Right lobe of liver (tissue), 6 donors: Measurements from ENCODE around the gene TMEM238. TPM values are rescaled to one million over a fixed set of nuclear protein-coding genes. Genes with fewer than 3 reads are reported as not detected.

Source experiments
- ATAC-seq, 4 donors: fragments of 200-7000 bp; cut with Tn5 transposase; one replicate each; pipeline ENCODE4 v1.9.1; 2020; ENCODE audit warnings: mild to moderate bottlenecking in 4 of 4, moderate library complexity in 4 of 4
- DNase-seq, 3 donors: peaks; one replicate each; pipeline ENCODE4 v3.0.0-alpha.2; 2020
- H3K27ac ChIP-seq, 3 donors: fragments of 200-600 bp; one replicate each; pipeline ENCODE4 v1.8.0; 2022
- H3K27me3 ChIP-seq, 2 donors: fragments of 200-600 bp; one replicate each; pipeline ENCODE4 v1.8.0; 2022
- H3K36me3 ChIP-seq, 4 donors: fragments of 200-600 bp; sonication (generic) in 1 of 4; one replicate each; pipeline versions ENCODE4 v1.5.1 to v1.8.0; 2017 to 2022; ENCODE audit warnings: control low read depth in 1 of 4
- H3K4me1 ChIP-seq, 4 donors: fragments of 200-600 bp; sonication (generic) in 1 of 4; one replicate each; pipeline versions ENCODE4 v1.5.1 to v1.8.0; 2017 to 2022; ENCODE audit warnings: control low read depth in 1 of 4
- H3K4me3 ChIP-seq, 3 donors: fragments of 200-600 bp; one replicate each; pipeline ENCODE4 v1.8.0; 2022
- H3K9me3 ChIP-seq, 4 donors: fragments of 200-600 bp; sonication (generic) in 1 of 4; one replicate each; pipeline versions ENCODE4 v1.5.1 to v1.8.0; 2017 to 2022; ENCODE audit warnings: control low read depth in 1 of 4
- POLR2A ChIP-seq: fragments of 450-650 bp; IDR thresholded peaks from one replicate; pipeline ENCODE4 v1.6.1; 2017; ENCODE audit warnings: antibody characterized with exemption, mild to moderate bottlenecking
- WGBS: methylation state at CpG from one replicate; pipeline ENCODE4 v1.1.6; 2018; ENCODE audit warnings: low coverage, low lambda C conversion rate; ENCODE audit not compliant: insufficient coverage; ENCODE audit errors: missing lambda C conversion rate; 5-methylcytosine and 5-hydroxymethylcytosine counted together
- intact Hi-C, 2 donors: fragments of 100-400 bp; cut with DNase I; formaldehyde crosslinking; loops; one replicate each; pipeline versions ENCODE4 v1.11.2 to v1.14.1; 2022
- total RNA-seq, 6 experiments: library from RNA; depleted of rRNA in 2 of 6; stranded (reverse); fragments of >200 nt in 2 of 6; fragmentation: NEBNext Ultra II Directional in 3 of 6; extraction: Animal tissue kit (Norgen Biotek cat#: 25700) in 3 of 6; gene quantifications; one replicate each; pipeline versions ENCODE4 v1.1.0 to v1.2.4, GENCODE V29; 2016 to 2023
- TF ChIP-seq, protein P1 (sequence below), 4 donors: fragments of 200-600 bp in 3 of 4; fragments of 450-650 bp in 1 of 4; IDR thresholded peaks; one replicate each; pipeline versions ENCODE4 v1.5.1 to v1.8.0; 2016 to 2022; ENCODE audit warnings: antibody characterized with exemption in 4 of 4, mild to moderate bottlenecking in 2 of 4
- donor health status: DM: no; HTN: yes; CAD: no.
- donor health status: DM: no; HTN: no; CAD: no.
- donor health status: DM: no; HTN: no; CAD: no.
- donor health status: DM: no; HTN: yes; CAD: no.
- donor health status: DM: no; HTN: yes; CAD: no.

TMEM238 gene
- total RNA-seq, 6 experiments from 2014 or later, result 10.8 to 19.7 (median 14.8) TPM

DNA sequence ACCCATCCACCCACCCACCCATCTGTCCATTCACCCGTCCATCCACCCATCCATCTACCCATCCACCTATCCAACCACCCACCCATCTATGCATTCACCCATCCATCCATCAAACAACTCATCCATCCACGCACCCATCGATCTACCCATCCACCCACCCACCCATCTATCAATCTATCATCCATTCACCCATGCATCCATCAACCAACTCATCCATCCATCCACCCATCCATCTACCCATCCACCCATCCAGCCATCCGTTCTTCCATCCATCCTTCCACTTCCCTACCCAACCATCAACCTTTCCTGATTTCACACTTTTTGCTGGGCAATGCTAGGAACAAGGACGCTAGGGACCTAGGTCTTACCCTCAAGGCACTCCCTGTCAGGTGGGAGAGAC is 2.1 kb downstream of the TMEM238 start:
- Histone ChIP-seq H3K4me3 (no peak overlapping the region), H3K27me3 (no peaks in the 10 kb centered on the region), H3K4me1 (peaks cover 0 to 21% (median 8%) of the 10 kb centered on the region in 4 donors), H3K27ac (no peak overlapping the region), H3K9me3 (no peaks in the 10 kb centered on the region), H3K36me3 (peaks cover 0 to 5% (median under 1%) of the 10 kb centered on the region in 4 donors)
- TF ChIP-seq, protein P1, sequence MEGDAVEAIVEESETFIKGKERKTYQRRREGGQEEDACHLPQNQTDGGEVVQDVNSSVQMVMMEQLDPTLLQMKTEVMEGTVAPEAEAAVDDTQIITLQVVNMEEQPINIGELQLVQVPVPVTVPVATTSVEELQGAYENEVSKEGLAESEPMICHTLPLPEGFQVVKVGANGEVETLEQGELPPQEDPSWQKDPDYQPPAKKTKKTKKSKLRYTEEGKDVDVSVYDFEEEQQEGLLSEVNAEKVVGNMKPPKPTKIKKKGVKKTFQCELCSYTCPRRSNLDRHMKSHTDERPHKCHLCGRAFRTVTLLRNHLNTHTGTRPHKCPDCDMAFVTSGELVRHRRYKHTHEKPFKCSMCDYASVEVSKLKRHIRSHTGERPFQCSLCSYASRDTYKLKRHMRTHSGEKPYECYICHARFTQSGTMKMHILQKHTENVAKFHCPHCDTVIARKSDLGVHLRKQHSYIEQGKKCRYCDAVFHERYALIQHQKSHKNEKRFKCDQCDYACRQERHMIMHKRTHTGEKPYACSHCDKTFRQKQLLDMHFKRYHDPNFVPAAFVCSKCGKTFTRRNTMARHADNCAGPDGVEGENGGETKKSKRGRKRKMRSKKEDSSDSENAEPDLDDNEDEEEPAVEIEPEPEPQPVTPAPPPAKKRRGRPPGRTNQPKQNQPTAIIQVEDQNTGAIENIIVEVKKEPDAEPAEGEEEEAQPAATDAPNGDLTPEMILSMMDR (IDR thresholded peaks at IDR 0.05), result no peak
- TF ChIP-seq POLR2A, result no peak
- DNase-seq, result no peak
- ATAC-seq, result no peak
- WGBS, result 95% methylated on average over 5 of the region's 5 CpGs
- intact Hi-C loops, result no loop called here

DNA sequence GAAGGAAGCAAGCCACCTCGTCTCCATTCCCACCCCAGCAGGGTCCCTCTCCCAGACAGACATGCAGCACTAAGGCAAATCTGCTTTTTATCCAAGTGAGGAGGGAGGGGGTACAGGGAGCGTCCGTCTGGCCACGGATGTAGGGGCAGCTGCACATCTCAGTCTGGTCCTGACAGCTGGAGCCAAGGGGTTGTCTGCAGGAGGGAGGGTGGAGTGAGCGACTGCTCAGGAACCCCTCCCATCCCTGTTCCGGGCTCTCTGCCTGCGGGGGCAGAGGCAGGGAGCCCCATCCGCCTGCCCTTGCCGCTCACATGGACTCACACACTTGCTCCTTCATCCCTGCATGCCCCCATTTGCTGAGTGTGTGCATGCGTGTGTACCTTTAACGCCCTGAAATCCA is 4.9 kb downstream of the TMEM238 start:
- H3K27me3 ChIP-seq, result peaks cover 0 to 8% of the 10 kb centered on the region in 2 donors
- intact Hi-C loops, result loop anchor here in 1 of 2 donors (10.0 kb wide), 1 partner anchor 84 kb away; no protein-coding TSS in a partner anchor
- no peaks in the 10 kb centered on the region for H3K9me3 ChIP-seq
- WGBS, result 77% methylated on average over 7 of the region's 11 CpGs
- no peak for ATAC-seq
- H3K4me1 ChIP-seq, result peaks cover 0 to 6% (median 2%) of the 10 kb centered on the region in 4 donors
- H3K36me3 ChIP-seq, result no peaks in the 10 kb centered on the region
- no peak for DNase-seq
- TF ChIP-seq, protein P1 (IDR thresholded peaks at IDR 0.05), result no peak
- TF ChIP-seq POLR2A, result no peak
- H3K27ac ChIP-seq, result no peak overlapping the region
- H3K4me3 ChIP-seq, result no peak overlapping the region

DNA sequence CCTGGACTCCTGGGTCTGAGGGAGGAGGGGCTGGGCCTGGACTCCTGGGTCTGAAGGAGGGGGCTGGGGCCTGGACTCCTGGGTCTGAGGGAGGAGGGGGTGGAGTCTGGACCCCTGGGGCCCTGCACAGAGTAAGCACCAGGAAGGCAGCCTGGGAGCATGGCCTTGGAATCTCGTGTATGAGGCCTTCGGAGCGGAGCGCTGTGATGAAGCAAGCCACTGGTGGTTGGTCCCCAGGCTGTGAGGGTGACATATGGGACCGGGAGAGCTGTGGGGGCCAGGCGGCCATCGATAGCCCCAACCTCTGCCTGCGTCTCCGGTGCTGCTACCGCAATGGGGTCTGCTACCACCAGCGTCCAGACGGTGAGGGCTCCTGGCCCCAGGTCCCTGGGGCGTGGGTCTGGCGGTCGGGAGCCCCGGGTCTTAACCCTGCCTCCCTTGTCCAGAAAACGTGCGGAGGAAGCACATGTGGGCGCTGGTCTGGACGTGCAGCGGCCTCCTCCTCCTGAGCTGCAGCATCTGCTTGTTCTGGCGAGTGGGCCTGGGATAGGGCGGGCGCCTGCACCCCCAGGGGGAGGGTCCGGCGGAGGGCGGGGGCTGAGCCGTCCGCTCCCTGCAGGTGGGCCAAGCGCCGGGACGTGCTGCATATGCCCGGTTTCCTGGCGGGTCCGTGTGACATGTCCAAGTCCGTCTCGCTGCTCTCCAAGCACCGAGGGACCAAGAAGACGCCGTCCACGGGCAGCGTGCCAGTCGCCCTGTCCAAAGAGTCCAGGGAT is 6.5 kb downstream of the TMEM238 start:
- WGBS, result 17% methylated on average over 17 of the region's 43 CpGs
- peaks cover 0 to 8% of the 10 kb centered on the region in 2 donors for H3K27me3 ChIP-seq
- intact Hi-C loops, result loop anchor here in 1 of 2 donors (10.0 kb wide), 1 partner anchor 83 kb away; no protein-coding TSS in a partner anchor

DNA sequence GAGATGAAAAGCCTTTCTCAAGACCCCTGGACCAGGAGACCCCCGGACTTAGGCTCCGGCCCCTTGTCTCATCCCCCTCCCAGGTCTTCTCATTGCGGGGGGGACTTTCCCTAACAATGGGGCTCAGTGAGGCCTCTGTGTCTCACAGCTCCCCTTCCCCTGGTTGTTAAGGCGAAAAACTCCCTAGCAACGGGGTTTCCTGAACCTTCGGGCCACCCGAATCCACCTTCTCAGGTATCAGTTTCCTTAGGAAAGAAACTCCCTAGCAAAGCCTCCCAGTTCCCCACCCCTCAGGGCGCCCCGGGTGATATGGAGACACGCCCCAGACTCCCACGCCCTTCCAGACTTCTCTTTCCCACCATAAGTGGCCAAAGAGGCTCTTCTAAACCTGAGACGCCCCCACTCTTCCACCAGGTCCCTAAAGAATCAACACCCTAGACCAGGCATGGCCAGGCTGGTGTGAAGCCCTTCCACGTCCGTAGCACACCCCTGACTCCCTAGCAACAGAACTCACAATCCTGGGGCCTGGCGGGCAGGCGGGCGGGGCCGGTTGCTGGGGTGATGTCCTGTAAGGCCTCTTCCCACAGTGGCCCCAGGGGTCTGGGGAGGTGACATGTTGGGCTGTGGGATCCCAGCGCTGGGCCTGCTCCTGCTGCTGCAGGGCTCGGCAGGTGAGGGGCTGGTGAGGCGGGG is 7.7 kb downstream of the TMEM238 start, which contains the start of gene TMEM190:
TSS of gene TMEM190 (plus strand) at position 586 of the 693 bp plus-strand sequence. CDS start at position 614, 28 bp downstream.
- DNase-seq (peak in 1 of 3 donors; percentile 15), ATAC-seq (no peak)
- no peak within 1 kb of the TSS for H3K27ac ChIP-seq
- H3K36me3 ChIP-seq, result no peaks in the 10 kb centered on the region
- peaks cover 0 to 14% of the 10 kb centered on the region in 2 donors for H3K27me3 ChIP-seq
- intact Hi-C loops, result loop anchor here in 1 of 2 donors (10.0 kb wide), 1 partner anchor 82 kb away; no protein-coding TSS in a partner anchor
- no peaks in the 10 kb centered on the region for H3K9me3 ChIP-seq
- no peak within 1 kb of the TSS for H3K4me3 ChIP-seq
- TF ChIP-seq POLR2A, result no peak
- TF ChIP-seq, protein P1 (IDR thresholded peaks at IDR 0.05), result no peak
- WGBS, result 29% methylated on average over 12 of the region's 21 CpGs
- H3K4me1 ChIP-seq, result no peaks in the 10 kb centered on the region

More for the DNA sequence above, 6.5 kb downstream of the TMEM238 start:
- no peak overlapping the region for H3K4me3 ChIP-seq
- peak in 1 of 3 donors; percentile 25 for DNase-seq
- TF ChIP-seq POLR2A, result no peak
- TF ChIP-seq, protein P1 (IDR thresholded peaks at IDR 0.05), result no peak
- H3K36me3 ChIP-seq, result no peaks in the 10 kb centered on the region
- no peak overlapping the region for H3K27ac ChIP-seq
- no peaks in the 10 kb centered on the region for H3K9me3 ChIP-seq
- peak in 1 of 4 donors; percentile 12 for ATAC-seq
- no peaks in the 10 kb centered on the region for H3K4me1 ChIP-seq
